ENCODE measurements around the gene BHLHE40.

- TF ChIP-seq CTCF (IDR thresholded peaks at IDR 0.05) (no peak), POLR2A (IDR thresholded peaks at IDR 0.05) (no peak), EP300 (IDR thresholded peaks at IDR 0.05) (no peak)
Observed at GRCh38 chr3:5020242-5020722, 41.0 kb downstream of the BHLHE40 start.
